COR-L47 (cell line): ENCODE measurements around the gene SCN9A.
A peak's percentile ranks its signal among the peaks of the same experiment; 100 is the strongest.
"Not testable (repeated sequence)": the region's sequence is repeated elsewhere in the genome, so short reads cannot be mapped to it uniquely, and the experiment has no call there.

ENCODE experiments used
- DNase-seq: peaks from one replicate; lab custom pipeline; 2025; lab: John Stamatoyannopoulos, UW

SCN9A gene

DNA sequence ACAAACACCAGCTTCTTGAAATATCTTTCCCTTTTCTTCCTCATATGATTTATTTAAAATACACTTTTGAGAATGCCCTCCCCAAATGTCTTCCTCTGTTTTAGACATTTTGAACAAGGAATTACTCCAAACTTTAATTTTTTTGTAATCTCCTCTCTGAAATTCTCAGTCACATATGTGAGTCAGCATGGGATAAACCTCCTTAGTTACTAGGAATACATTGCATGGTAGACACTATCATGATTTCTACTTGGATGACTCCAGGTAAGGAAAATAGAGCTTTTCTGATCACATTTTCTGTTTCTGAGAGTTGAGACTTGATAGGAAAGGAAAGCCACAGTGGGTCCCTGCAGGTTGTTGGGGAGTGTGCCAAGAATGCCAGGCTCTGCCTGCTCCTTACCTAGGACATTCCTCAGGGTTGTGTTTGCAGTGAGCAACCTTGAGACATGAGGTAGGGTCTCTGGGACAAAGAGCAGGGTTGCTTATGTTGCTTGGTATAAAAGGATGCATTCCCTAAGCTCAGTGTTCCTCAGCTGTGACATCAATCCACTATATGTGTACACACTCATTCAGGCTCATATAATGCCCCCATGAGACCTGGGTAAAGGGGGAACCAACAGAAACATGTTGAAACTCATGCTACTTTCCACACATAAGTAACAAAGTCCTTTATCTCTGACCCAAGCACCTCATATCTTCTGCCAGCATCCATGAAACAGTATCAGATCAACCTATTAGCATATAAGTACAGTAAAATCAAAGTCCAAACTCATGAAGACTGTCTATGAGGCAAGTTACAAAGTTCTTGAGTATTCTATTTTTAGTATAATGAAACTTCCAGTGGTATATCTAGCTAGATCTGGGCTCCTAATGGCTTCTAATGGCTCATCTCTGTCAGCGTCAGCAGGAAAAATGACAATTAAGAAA lies 135.1 kb downstream of the SCN9A start:
- DNase-seq, result no peak

DNA sequence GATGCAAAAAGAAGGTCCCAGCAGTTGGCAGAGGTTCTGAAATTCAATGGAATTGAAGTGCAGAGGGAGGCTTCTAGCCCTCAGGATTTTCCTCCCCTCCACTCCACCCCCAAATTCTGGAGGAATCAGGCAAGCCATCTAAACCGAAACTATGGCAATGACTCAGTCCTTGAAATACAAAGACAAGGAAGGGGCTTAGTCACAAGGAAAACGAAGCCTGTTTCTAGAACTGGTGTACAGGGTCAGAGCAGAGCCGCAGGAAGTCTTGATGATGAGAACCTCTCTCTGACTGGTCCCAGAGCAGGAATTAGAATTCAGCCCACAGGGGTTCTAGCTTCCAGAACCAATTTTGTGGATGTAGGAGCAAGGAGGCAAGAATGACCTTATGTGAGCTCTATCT lies 136.2 kb downstream of the SCN9A start:
- DNase-seq, result no peak

DNA sequence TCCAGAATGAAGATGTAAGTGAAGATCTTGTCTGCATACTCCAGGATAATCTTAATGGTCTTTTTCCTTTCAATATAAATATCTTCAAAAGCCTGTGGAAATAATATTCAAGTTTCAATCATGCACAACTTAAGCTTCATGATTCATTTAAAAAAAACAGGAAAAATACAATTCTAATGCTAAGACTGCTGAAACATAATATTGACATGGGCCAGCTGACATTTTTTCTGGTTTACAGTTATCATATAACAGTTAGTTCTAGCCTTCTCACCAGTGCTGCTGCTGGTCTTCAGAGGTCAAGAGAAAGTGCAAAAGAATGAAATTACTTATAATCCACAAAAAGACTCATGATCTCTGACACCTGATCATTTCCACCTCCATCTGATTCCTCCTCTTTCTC lies 137.6 kb downstream of the SCN9A start:
- no peak for DNase-seq

DNA sequence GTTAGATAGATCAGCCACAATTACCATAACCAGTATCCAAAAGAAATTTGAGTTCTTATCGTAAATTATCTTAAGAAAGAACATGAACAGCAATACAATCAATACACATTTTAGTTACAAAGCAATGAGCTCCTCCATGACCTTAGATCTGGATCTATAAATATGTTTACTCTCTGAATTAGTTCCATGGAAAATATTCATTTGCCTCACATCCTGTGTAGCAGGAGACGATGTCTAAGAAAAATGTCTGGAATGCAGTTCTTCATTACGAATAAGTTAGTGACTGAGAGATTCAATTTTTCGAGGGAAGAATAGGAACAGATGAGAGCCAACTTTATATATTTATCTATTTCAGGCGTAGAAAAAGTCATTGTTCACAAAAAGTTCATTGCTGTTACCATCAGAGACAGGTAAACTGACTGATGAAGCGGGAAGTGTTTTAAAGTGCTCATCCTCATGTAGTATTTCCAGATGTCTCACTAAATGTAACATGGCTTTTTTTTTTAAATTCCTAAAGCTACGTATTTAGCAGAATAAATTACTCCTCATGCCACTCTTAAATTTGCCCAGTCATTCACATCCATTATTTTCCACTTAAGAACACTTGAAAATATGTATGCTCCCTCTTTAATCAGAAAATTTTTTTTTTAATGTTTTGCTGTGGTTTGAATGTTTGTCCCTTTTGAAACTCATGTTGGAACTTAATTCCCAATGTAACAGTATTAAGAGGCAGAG lies 141.5 kb downstream of the SCN9A start:
- no peak for DNase-seq

DNA sequence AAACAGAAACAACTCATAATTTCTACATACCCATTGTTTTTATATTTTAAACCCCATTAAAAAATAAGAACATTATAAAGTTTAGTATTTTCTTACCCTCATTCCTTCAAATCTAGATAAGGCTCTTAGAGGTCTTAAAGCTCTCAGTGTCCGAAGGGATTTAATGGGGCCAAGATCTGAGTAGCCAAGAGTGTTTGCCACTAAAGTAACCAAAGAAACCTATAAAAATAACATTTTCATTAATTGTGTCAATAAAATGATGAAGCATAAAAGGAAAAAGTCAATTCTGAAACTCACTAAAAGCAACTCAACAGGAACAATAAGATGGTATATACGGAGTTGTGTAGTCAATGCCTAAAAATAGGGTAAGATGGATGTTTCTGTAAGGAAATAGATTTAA lies 142.5 kb downstream of the SCN9A start:
- no peak for DNase-seq

DNA sequence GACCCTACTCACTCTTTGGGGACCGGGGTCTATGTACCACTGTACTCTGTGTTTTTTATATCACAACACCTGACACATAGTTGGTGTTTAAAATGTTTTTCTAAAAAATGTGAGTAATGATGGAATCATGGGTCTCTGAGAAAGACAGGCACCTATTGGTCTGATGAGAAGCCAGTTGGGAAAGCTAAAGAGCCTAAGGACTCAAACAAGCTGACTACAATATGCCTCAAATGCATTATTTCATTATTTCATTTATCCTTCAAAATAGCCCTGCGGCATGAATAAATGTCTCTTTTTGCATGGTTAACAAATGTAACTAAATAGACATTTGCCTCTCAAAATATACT lies 145.0 kb downstream of the SCN9A start:
- no peak for DNase-seq

DNA sequence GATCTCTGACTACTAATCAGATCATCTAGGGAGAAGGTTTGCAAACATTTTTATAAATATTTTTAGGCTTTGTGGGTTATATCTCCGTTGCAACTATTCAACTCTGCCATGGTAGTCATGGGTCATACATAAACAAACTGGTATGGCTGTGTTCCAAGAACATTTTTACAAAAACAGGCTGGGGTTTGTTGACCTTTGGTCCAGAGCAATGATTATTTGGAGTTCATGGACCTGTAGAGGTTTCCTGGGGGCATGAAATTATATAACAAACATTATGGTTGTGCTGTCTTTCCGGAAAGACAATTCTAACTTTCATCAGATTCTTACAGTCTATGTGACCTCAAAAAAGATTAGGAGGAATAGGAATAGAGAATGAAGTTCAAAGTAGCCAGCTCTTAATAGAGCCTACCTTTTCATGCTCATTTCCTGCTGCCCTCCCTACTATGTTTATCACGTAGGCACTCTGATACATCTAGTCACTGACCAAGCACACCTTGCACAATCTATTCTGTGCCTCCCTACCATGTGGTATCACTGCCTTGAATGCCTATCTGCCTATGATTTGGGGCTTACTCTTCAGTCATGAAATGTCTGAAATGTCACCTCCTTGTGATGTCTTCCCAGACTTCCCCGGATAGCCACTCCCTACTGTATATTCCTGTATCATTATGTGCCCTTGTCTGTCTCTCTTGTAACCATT lies 145.6 kb downstream of the SCN9A start:
- DNase-seq, result no peak

DNA sequence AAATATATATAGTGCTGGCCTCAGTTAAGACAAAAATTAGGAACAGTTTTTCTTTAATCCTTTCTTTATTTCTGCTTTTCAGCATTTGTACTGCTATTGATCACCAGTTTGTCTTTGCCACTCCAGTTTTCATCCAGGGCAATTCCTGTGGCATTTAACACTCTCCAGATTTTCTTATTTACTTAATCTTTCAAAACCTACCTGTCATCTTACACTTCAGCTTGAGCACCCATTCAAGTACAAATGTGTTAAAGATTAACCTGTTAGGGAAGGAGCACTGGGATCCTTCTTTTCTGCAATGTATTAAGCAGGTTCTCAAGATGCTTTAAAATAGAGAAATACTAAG lies 146.1 kb downstream of the SCN9A start:
- DNase-seq, result no peak

DNA sequence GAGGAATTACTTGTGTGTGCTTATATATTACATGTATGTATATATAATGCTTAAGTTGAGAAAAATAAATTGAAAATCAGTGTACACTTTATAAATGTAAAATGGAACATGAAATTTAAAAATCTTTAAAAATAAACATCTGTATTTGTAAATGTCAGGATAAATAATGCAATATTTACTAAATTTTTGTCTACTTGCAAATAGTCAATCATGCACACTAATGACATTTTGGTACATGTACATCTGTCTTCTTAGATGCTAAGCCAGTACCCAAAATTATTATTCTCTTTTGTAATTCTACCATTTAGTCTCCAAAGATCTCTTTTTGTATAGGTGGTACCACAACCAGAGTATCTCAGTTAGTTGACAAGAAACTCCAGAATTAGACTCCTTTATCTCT lies 151.5 kb downstream of the SCN9A start:
- DNase-seq, result no peak

DNA sequence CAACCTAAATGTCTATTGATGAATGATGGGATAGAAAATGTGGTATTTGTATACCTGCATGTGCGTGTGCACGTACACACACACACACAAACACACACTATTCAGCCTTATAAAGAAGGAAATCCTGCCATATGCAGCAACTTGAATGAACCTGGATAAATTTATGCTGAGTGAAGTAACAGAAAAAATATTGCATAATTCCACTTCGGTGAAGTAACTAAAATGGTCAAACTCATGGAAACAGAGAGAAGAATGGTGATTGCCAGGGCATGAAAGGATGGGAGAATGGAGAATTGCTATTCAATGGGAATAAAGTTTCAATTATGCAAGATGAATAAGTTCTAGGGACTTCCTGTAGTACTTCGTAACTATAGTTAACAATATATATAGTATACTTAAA lies 152.4 kb downstream of the SCN9A start:
- no peak for DNase-seq

DNA sequence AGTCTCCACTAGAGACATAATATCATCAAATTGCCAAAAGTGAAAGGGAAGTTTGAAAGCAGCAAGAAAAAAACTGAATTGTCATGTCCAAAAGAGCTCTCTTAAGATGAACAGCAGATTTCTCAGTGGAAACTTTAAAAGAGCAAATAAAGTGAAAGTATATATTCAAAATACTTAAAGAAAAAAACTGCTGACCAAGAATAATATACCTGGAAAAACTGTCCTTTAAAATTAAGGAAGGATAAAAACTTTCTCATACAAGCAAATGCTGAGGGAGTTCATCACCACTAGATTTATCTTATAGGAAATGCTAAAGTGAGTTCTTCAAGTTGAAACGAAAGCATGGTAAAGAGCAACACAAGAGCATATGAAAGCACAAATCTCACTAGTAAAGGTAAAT lies 164.7 kb downstream of the SCN9A start:
- DNase-seq, result no peak

DNA sequence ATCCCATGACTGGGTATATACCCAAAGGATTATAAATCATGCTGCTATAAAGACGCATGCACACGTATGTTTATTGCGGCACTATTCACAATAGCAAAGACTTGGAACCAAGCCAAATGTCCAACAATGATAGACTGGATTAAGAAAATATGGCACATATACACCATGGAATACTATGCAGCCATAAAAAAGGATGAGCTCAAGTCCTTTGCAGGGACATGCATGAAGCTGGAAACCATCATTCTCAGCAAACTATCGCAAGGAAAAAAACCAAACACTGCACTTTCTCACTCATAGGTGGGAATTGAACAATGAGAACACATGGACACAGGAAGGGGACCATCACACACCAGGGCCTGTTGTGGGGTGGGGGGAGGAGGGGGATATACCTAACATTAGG lies 165.8 kb downstream of the SCN9A start:
- not testable (repeated sequence) for DNase-seq

DNA sequence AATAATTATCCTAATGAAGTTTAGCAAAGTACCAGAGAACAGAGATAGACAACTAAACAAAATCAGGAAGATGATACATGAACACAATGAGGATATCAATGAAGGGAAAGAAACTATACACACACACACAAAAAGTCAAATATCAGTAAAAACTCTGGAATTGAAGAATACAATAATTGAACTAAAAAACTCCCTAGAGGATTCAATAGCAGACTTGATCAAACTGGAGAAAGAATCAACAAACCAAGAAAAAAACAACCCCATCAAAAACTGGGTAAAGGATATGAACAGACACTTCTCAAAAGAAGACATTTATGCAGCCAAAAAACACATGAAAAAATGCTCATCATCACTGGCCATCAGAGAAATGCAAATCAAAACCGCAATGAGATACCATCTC lies 166.4 kb downstream of the SCN9A start:
- DNase-seq, result not testable (repeated sequence)

DNA sequence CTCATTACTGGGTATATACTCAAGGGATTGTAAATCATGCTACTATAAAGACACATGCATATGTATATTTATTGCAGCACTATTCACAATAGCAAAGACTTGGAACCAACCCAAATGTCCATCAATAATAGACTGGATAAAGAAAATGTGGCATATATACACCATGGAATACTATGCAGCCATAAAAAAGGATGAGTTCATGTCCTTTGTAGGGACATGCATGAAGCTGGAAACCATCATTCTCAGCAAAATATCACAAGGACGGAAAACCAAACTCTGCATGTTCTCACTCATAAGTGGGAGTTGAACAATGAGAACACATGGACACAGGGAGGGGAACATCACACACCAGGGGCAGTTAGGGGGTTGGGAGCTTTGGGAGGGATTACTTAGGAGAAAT lies 169.6 kb downstream of the SCN9A start:
- DNase-seq, result not testable (repeated sequence)

DNA sequence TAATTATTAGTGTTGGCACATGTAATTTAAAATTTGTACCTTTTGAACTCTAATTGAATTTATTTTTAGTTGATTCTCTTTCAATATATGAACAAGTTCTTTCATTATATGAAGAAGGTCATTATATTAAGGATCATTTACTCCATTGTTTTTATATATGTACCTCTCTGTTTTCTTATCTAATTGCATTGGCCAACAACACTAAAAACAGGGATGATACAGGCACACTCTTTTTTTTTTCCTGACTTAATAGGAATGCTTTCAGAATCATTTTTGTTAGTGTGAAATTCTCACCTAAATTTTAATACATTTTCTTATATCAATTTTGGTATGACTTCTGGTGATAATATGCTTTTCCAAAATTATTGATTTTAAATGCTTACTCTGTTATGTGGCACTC lies 173.0 kb downstream of the SCN9A start:
- DNase-seq, result no peak

DNA sequence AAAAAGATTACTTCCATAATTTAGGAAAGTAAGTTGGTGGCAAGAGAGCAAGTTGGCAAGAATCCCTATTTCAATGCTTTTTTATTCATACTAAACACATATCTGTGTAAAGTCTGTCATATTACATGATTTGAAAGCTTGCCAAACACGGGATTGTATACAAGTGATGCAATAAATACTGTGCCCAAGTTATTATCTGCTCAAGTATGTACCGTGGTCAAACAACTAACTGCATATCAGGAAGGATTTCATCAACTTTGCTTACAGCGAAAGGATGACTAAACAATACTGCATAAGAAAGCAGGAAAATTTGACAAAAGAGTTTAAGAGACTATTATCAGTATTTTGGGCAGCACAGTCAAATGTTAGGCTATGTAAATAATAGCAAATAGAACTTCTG lies 178.3 kb downstream of the SCN9A start:
- no peak for DNase-seq

DNA sequence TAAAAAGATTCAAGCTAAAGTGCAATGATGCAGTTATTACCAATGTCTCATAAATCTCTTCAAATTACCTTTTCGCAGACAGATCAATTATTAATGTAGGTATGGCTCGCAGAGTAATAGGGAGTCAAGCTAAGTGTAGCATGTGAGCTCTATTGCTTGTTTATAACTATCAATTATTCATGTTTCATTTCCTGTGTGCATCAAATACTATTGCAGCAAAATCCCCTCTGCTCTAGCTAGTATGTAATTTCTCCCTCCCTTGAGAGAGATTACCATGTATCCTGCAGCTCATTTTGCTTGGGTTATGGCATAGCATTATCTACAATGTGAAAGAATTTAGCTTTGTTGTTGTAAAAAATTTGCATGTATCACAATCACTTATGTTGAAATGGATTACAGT lies 182.3 kb downstream of the SCN9A start:
- DNase-seq, result peak; percentile 27

DNA sequence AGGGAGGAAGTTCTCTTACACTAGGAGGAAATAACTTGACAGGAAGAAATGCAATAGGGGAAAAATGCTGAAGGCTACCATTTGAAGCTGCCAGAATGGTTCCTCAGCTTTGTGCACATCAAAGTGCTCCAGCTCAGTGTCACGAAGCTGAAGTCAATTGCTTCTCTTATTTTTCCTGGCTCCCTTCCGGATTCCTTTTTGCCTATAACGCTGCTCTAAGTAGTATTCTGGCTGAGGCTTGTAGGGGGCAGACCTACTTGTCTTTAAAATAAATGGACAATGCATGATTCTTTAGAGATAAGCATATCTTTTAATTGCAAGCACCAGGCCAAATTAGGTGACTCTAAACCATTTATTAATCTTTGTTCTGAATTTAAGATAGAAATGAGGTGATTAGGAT lies 187.7 kb downstream of the SCN9A start:
- no peak for DNase-seq

DNA sequence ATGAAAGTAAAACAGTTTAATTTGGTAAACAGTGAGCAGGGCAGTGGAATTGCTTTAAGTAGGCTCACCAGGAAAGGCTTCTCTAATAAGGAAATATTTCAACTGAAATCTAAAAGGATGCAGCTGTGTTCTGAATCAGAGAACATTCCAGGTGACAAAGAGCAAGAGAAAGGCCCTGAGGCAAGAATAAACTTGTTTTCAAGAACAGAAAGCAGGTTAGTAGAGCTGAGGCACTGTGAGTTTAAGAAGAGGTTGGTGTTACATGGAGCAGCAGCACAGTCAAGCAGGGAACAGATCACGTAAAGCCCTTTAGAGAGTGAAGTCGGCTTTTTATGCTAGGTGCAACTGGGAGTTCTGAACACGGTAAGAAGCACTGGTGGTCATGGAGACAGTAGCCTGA lies 191.0 kb downstream of the SCN9A start:
- no peak for DNase-seq

DNA sequence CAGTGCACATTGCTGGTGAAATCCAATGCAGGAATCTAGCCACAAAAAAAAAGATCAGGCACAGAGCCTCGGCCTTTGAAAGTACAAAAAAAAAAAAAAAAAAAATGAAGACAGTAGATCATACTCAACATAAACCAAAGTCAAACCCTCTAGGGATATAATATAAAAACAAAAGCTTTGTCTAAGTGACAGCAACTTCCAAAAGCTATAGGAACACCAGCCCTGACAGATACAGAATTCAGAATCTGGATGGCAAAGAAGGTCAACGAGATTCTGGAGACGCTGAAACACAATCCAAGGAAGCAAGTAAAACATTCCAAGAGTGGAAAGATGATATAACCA lies 194.0 kb downstream of the SCN9A start:
- DNase-seq, result no peak

DNA sequence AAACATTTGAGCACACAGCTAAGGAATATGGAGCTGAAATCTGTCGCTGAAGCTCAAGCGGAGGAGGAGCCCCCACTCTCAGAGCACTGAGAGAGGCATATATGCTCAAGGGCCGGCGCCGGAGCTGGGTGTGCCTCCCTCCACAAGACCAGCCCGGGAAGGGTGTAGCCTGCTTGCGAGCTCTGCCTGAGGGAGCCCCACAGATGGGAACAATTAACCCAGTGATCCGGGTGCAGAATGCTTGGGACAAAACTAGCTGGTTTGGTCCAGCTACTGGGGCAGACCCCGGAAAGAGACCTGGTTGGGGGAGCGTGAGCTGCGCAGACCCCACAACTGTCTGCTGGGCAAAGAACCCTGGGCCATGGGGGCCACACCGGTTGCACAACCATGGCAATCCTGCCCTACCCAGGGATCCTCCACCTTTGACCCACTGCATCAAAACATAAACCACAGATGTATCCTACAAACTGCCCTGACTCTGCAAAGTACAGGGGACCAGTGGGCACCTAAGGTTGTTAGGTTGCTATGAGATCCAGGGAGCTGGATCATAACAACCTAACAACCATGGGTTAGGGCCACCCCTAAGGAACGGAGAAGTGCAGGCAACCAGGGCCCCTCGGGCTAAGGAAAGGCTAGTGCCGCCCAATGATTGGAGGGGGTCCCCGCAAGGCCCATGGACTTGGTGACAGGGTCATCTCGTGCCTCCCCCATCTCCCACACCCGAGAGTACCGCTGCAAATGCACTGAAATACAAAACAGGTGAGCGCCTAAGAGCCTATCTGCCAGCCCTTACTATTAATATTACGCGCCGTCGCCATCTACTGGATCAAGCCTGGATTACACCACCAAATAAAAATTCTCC lies 194.6 kb downstream of the SCN9A start:
- DNase-seq, result peak; percentile 80

DNA sequence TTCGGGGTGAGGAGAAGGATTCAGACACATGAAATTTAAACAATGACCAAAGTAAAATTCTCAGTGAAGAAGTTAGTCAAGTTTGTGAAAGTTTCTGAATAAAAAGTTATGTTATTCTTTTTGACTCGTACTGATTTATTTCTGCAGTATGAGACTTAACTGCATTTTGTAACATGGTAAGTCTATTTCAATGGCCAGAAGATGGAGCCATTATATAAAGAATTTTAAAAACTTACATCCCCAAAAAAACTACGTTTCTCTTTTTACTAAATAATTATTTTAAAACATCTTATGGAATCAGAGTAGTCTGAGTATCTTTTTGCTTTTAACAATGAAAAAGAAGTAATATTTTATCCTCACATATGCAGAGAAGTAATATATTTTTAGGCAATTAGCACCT lies 196.5 kb downstream of the SCN9A start:
- no peak for DNase-seq
